Cardiac fibroblast (primary cell): ENCODE measurements around the gene RPS10.
"Not testable (repeated sequence)": the region's sequence is repeated elsewhere in the genome, so short reads cannot be mapped to it uniquely, and the experiment has no call there.

ENCODE experiments used
- DNase-seq, 2 donors: peaks; one replicate each; pipeline versions ENCODE4 v3.0.0 to v3.0.0-alpha.2; 2010; ENCODE audit warnings: low read depth in 2 of 2
- H3K4me3 ChIP-seq, 2 donors: replicated peaks in 1 of 2; 1 replicate in 1 of 2; 2 replicates in 1 of 2; pipeline ENCODE4 v1.5.1; 2011; ENCODE audit warnings: low read depth in 2 of 2, low read length in 2 of 2, mild to moderate bottlenecking in 2 of 2, moderate library complexity in 1 of 2
- TF ChIP-seq, protein P1 (sequence below): IDR thresholded peaks from one replicate; pipeline ENCODE4 v1.5.1; 2011; ENCODE audit warnings: low read depth, mild to moderate bottlenecking, low read length, inconsistent platforms

RPS10 gene

DNA sequence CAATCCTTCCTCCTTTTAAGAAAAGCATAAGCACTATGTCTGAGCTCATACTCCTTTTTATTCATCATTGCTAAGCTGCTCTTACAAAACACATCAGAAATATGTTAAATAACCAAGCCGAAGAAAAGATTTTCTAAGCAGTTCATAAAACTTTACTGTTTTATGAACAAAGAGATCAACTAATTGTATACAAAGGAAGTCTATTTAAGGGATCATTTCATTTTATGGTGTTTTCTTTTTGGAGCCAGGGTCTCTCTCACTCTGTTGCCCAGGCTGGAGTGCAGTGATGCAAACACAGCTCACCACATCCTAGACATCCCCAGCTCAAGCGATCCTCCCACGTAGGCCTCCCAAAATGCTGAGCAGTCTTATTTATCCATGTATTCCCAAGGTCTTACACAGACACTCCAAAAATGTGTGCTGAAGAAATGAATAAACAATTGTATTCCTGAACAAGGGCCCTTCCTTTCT lies 42.7 kb downstream of the RPS10 start:
- peak; percentile 74 to 76 for DNase-seq
- H3K4me3 ChIP-seq, result no peak overlapping the region
- TF ChIP-seq, protein P1, sequence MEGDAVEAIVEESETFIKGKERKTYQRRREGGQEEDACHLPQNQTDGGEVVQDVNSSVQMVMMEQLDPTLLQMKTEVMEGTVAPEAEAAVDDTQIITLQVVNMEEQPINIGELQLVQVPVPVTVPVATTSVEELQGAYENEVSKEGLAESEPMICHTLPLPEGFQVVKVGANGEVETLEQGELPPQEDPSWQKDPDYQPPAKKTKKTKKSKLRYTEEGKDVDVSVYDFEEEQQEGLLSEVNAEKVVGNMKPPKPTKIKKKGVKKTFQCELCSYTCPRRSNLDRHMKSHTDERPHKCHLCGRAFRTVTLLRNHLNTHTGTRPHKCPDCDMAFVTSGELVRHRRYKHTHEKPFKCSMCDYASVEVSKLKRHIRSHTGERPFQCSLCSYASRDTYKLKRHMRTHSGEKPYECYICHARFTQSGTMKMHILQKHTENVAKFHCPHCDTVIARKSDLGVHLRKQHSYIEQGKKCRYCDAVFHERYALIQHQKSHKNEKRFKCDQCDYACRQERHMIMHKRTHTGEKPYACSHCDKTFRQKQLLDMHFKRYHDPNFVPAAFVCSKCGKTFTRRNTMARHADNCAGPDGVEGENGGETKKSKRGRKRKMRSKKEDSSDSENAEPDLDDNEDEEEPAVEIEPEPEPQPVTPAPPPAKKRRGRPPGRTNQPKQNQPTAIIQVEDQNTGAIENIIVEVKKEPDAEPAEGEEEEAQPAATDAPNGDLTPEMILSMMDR, result no peak

DNA sequence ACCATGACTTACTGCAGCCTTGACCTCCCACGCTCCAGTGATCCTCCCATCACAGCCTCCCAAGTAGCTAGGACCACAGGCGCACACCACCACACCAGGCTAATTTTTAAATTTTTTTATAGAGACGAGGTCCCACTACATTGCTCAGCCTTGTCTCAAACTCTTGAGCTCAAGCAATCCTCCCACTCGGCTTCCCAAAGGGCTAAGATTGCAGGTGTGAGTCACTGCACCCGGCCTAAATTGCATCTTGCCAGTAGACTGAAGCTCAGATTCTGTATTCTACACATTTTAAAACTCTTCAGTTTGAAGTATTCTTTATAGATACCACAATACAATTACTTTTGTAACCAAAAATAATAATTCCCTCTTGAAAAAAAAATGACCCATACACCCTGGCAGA lies 44.8 kb downstream of the RPS10 start:
- H3K4me3 ChIP-seq, result no peak overlapping the region
- peak; percentile 43 to 58 for DNase-seq
- TF ChIP-seq, protein P1, result no peak

DNA sequence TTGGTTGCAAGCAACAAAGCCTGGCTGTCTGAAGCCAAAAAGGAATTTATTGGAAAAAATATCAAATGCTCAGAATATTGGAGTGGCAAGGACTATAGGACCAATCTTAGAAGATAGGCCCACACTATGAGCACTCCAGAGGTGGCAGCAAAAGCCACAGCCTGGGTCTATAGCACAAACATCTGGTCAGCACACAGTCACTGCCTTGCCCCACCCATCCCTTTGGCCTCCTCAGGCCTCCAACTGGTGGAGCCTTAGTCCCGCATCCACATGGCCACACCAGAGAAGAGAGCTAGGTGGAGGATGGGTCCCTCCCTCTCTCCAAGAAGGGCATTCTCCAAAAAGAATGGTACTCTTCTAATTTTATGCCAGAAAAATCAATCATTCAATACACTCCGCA lies 47.4 kb downstream of the RPS10 start:
- TF ChIP-seq, protein P1, result no peak
- DNase-seq, result peak in 1 of 2 donors; percentile 12
- H3K4me3 ChIP-seq, result no peak overlapping the region

DNA sequence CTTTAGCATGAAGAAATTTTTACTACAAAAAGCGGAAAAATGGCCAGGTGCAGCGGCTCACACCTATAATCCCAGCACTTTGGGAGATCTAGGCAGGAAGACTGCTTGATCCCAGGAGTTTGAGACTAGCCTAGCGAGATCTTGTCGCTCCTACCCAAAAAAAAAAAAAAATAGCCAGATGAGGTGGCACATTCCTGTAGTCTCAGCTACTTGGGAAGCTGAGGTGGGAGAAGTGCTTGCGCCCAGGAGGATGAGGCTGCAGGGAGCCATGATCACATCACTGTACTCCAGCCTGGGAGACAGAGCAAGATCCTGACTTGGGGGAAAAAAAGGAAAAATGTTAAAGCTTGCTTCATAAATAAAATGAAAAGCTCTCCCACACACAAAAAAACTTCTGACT lies 47.9 kb downstream of the RPS10 start:
- TF ChIP-seq, protein P1, result no peak
- DNase-seq, result no peak

DNA sequence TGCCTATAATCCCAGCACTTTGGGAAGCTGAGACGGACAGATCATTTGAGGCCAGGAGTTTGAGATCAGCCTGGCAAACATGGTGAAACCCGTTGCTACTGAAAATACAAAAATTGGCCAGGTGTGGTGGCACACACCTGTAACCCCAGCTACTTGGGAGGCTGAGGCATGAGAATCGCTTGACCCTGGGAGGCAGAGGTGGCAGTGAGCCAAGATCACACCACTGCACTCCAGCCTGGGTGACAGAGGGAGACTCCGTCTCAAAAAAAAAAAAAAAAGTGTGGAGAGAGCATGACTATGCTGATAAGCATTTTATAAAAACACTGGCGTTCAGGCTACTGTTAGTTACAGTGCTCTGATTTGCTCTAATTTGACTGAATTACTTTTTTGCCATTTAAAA lies 48.3 kb downstream of the RPS10 start:
- not testable (repeated sequence) for DNase-seq, H3K4me3 ChIP-seq

More for the DNA sequence above, 47.9 kb downstream of the RPS10 start:
- no peak overlapping the region for H3K4me3 ChIP-seq

DNA sequence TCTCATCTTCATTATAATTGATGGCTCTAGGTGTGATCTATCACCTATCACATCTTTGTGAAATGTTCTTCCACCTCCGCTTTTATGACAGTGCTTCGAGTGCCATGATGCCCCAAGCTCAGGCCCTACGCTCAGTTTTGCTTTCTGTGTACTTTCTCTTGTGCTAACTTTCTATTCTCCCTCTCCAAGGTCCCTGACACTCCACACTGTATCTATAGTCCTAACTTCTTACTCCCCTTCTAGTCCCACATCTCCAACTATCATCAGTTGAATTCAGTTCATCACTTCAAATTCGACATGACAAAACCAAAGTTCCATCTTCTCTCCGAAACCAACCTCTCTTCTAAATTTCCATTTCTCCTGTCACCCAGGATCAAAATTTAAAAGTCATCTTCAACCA lies 50.0 kb downstream of the RPS10 start:
- TF ChIP-seq, protein P1, result no peak
- no peak for DNase-seq
- no peak overlapping the region for H3K4me3 ChIP-seq

DNA sequence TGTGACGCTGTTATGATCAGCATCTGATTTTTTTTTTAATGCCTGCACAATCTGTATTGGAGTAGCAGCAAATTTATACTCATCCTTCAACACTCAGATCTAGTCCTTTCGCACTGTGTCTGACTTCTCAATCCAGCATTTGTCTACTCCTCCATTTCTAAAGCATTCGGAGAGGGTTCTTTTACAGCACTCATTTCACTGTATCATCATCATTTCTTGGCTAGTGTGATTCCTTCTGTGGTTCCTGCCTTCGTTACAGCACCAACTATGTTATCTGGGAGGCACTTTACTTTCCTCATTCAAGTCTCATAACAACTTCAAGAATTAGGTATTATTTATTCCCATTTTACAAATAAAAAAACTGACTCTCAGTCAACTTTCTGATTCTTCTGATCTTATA lies 51.4 kb downstream of the RPS10 start:
- no peak for DNase-seq
- TF ChIP-seq, protein P1, result no peak
- H3K4me3 ChIP-seq, result no peak overlapping the region
